H1 (cell line): ENCODE results near the gene CYP4F3. TPM values are rescaled to one million over a fixed set of nuclear protein-coding genes. Genes with fewer than 3 reads are reported as not detected.

ENCODE experiments used
- CTCF ChIA-PET: fragments of 300-600 bp; sonication (Branson Sonifier 250); formaldehyde crosslinking; loops from one replicate; lab custom pipeline; 2021; ENCODE audit not compliant: partially characterized antibody; lab: Charles Lee
- POLR2A ChIA-PET: fragments of 300-600 bp; sonication (Branson Sonifier 250); formaldehyde crosslinking; loops from one replicate; lab custom pipeline; 2021; ENCODE audit warnings: inconsistent platforms; ENCODE audit not compliant: partially characterized antibody; lab: Charles Lee
- DNase-seq, 2 experiments: peaks; one replicate each; pipeline versions ENCODE4 v3.0.0 to v3.0.0-alpha.2; 2010 to 2022; ENCODE audit warnings: low spot score in 2 of 2, low read depth in 1 of 2, mixed read lengths in 1 of 2
- FAIRE-seq: peaks from 2 replicates; lab custom pipeline; 2011; peaks lifted over from hg19 to GRCh38; lab: Jason Lieb, UNC
- H2AFZ ChIP-seq: 2 replicates; pipeline ENCODE4 v1.8.1; 2012; ENCODE audit warnings: low read length, inconsistent platforms
- H2AK5ac ChIP-seq: 2 replicates; pipeline ENCODE4 v1.6.1; 2013; ENCODE audit warnings: low read depth, low read length
- H2BK120ac ChIP-seq: replicated peaks from 2 replicates; pipeline ENCODE3; 2013; ENCODE audit warnings: low read depth, low read length, inconsistent platforms
- H2BK12ac ChIP-seq: 2 replicates; pipeline ENCODE4 v1.6.1; 2013; ENCODE audit warnings: low read depth, low read length
- H2BK15ac ChIP-seq: 2 replicates; pipeline ENCODE4 v1.6.1; 2013; ENCODE audit warnings: low read length
- H2BK20ac ChIP-seq: 2 replicates; pipeline ENCODE4 v1.6.1; 2013; ENCODE audit warnings: low read length
- H2BK5ac ChIP-seq: 2 replicates; pipeline ENCODE4 v1.6.1; 2013; ENCODE audit warnings: low read depth, low read length
- H3K14ac ChIP-seq: 2 replicates; pipeline ENCODE4 v1.6.1; 2013; ENCODE audit warnings: inconsistent platforms; ENCODE audit not compliant: insufficient read length
- H3K18ac ChIP-seq: 2 replicates; pipeline ENCODE4 v1.6.1; 2013; ENCODE audit warnings: low read length; ENCODE audit errors: extremely low read depth
- H3K23ac ChIP-seq: 2 replicates; pipeline ENCODE4 v1.6.1; 2013; ENCODE audit warnings: inconsistent platforms; ENCODE audit not compliant: insufficient read length
- H3K23me2 ChIP-seq: 2 replicates; pipeline ENCODE4 v1.6.1; 2013; ENCODE audit warnings: low read depth, low read length
- H3K27ac ChIP-seq: 2 replicates; pipeline ENCODE4 v1.6.1; 2011; ENCODE audit warnings: low read depth, low read length, inconsistent platforms
- H3K27me3 ChIP-seq, 4 experiments: replicated peaks in 1 of 4; 1 replicate in 1 of 4; 2 replicates in 3 of 4; pipeline versions ENCODE4 v1.6.1 to v1.8.1; 2011 to 2013; ENCODE audit warnings: low read length in 3 of 4, mild to moderate bottlenecking in 3 of 4, inconsistent platforms in 2 of 4, mixed read lengths in 2 of 4, moderate library complexity in 1 of 4; ENCODE audit not compliant: control insufficient read depth in 3 of 4, insufficient read depth in 3 of 4; ENCODE audit errors: extremely low read depth in 1 of 4
- H3K36me3 ChIP-seq, 4 experiments: 2 replicates each; pipeline versions ENCODE4 v1.6.1 to v1.8.1; 2011 to 2013; ENCODE audit warnings: mild to moderate bottlenecking in 4 of 4, low read length in 3 of 4, moderate library complexity in 2 of 4, control low read depth in 1 of 4, inconsistent platforms in 1 of 4; ENCODE audit not compliant: insufficient read depth in 4 of 4, control insufficient read depth in 2 of 4
- H3K4ac ChIP-seq: replicated peaks from 2 replicates; pipeline ENCODE3; 2013; ENCODE audit warnings: low read length, low read depth, mixed read lengths, inconsistent platforms; ENCODE audit not compliant: insufficient read length
- H3K4me1 ChIP-seq, 4 experiments: replicated peaks in 1 of 4; 1 replicate in 1 of 4; 2 replicates in 3 of 4; pipeline versions ENCODE4 v1.6.1 to v1.8.1; 2011 to 2013; ENCODE audit warnings: low read length in 3 of 4, inconsistent platforms in 2 of 4, mixed read lengths in 1 of 4; ENCODE audit not compliant: insufficient read depth in 4 of 4, control insufficient read depth in 3 of 4
- H3K4me2 ChIP-seq, 2 experiments: 2 replicates each; pipeline versions ENCODE4 v1.6.1 to v1.8.1; 2011 to 2013; ENCODE audit warnings: low read depth in 2 of 2, low read length in 2 of 2, control low read depth in 1 of 2, inconsistent platforms in 1 of 2, mild to moderate bottlenecking in 1 of 2; ENCODE audit not compliant: insufficient read depth in 1 of 2
- H3K4me3 ChIP-seq, 4 experiments: fragments of 200-600, 300-600 bp in 1 of 4; sonication (generic), shearing (Covaris generic), sonication (Bioruptor Twin) in 1 of 4; 2 replicates each; pipeline versions ENCODE4 v1.5.1 to v1.8.1; 2011 to 2016; ENCODE audit warnings: low read length in 4 of 4, low read depth in 3 of 4, control low read depth in 2 of 4, inconsistent platforms in 2 of 4, mild to moderate bottlenecking in 2 of 4, mixed read lengths in 1 of 4, moderate library complexity in 1 of 4; ENCODE audit not compliant: insufficient read depth in 2 of 4; ENCODE audit errors: extremely low read depth in 1 of 4
- H3K56ac ChIP-seq: replicated peaks from 2 replicates; pipeline ENCODE3; 2013; ENCODE audit warnings: low read depth, mild to moderate bottlenecking, mixed read lengths, low read length, inconsistent platforms; ENCODE audit not compliant: insufficient read length
- H3K79me1 ChIP-seq: 2 replicates; pipeline ENCODE4 v1.6.1; 2013; ENCODE audit warnings: low read depth, low read length, control low read depth
- H3K79me2 ChIP-seq, 2 experiments: 2 replicates each; pipeline versions ENCODE4 v1.6.1 to v1.8.1; 2012 to 2013; ENCODE audit warnings: low read length in 2 of 2, mild to moderate bottlenecking in 2 of 2, inconsistent platforms in 1 of 2; ENCODE audit not compliant: insufficient read depth in 2 of 2, control insufficient read depth in 1 of 2
- H3K9ac ChIP-seq, 4 experiments: replicated peaks in 1 of 4; 1 replicate in 1 of 4; 2 replicates in 3 of 4; pipeline versions ENCODE4 v1.6.1 to v1.8.1; 2011 to 2013; ENCODE audit warnings: low read depth in 3 of 4, low read length in 3 of 4, control low read depth in 2 of 4, mild to moderate bottlenecking in 2 of 4, moderate library complexity in 2 of 4, inconsistent platforms in 1 of 4; ENCODE audit errors: extremely low read depth in 1 of 4
- H3K9me3 ChIP-seq, 2 experiments: 2 replicates each; pipeline versions ENCODE4 v1.6.1 to v1.8.1; 2012 to 2013; ENCODE audit warnings: mild to moderate bottlenecking in 2 of 2, moderate library complexity in 2 of 2, control low read depth in 1 of 2, inconsistent platforms in 1 of 2, low read depth in 1 of 2, low read length in 1 of 2, mixed read lengths in 1 of 2; ENCODE audit not compliant: insufficient read depth in 2 of 2
- H4K20me1 ChIP-seq, 2 experiments: replicated peaks in 1 of 2; 2 replicates each; pipeline versions ENCODE3 to v1.8.1; 2011 to 2013; ENCODE audit warnings: inconsistent platforms in 2 of 2, low read length in 2 of 2, mild to moderate bottlenecking in 1 of 2; ENCODE audit not compliant: insufficient read depth in 2 of 2, control insufficient read depth in 1 of 2
- H4K5ac ChIP-seq: 2 replicates; pipeline ENCODE4 v1.6.1; 2013; ENCODE audit warnings: low read length, low read depth, mixed read lengths, inconsistent platforms; ENCODE audit not compliant: insufficient read length
- H4K8ac ChIP-seq: 2 replicates; pipeline ENCODE4 v1.8.0; 2013; ENCODE audit warnings: mild to moderate bottlenecking, moderate library complexity, low read length, inconsistent platforms; ENCODE audit not compliant: insufficient read depth; ENCODE audit errors: extremely low read depth
- H4K91ac ChIP-seq: replicated peaks from 2 replicates; pipeline ENCODE3; 2013; ENCODE audit warnings: low read length, mixed read lengths, inconsistent platforms; ENCODE audit not compliant: insufficient read length
- TCF12 ChIP-seq: IDR thresholded peaks from 2 replicates; pipeline ENCODE4 v1.6.1; 2011; ENCODE audit warnings: low read depth, mild to moderate bottlenecking, low read length
- whole genome bisulfite sequencing, 2 experiments: shearing (Covaris generic) in 1 of 2; methylation state at CpG; one replicate each; pipeline versions ENCODE4 v1.1.6 to v1.1.7; 2013 to 2015; ENCODE audit warnings: low lambda C conversion rate in 2 of 2, mixed read lengths in 2 of 2, inconsistent platforms in 1 of 2, low coverage in 1 of 2, missing lambda C conversion rate in 1 of 2; ENCODE audit not compliant: insufficient replicate concordance in 2 of 2, insufficient coverage in 1 of 2, insufficient read length in 1 of 2; ENCODE audit errors: extremely low coverage in 1 of 2, missing lambda C conversion rate in 1 of 2; 5-methylcytosine and 5-hydroxymethylcytosine counted together
- polyA plus RNA-seq, 7 experiments: library from polyadenylated mRNA; depleted of rRNA in 3 of 7; stranded (reverse) in 5 of 7; unstranded in 2 of 7; fragments of >200 nt in 5 of 7; fragments of 200-250 nt in 2 of 7; gene quantifications; 1 replicate in 5 of 7; 2 replicates in 1 of 7; 4 replicates in 1 of 7; pipeline versions ENCODE4 v1.2.1 to v1.2.3, GENCODE V29; 2011 to 2013; ENCODE audit warnings: missing spikeins in 2 of 7, mixed read lengths in 2 of 7
- total RNA-seq: library from RNA; stranded (reverse); fragmentation: NEBNext Ultra II Directional; extraction: Animal tissue kit (Norgen Biotek cat#: 25700); gene quantifications from 2 replicates; pipeline ENCODE4 v1.2.1, GENCODE V29; 2021

CYP4F3 gene
- total and polyA plus RNA-seq, 2 of the 8 experiments (the other 6 are each of a cell fraction or from before 2014, with no cell fraction given) = not detected

GRCh38 chr19:15683411-15683810 lies 42.7 kb downstream of the CYP4F3 start:
- POLR2A ChIA-PET = no interaction called here
- no peak for TF ChIP-seq TCF12

More at GRCh38 chr19:15683411-15683810, 42.7 kb downstream of the CYP4F3 start:
- peaks cover 87 to 95% of the 10 kb centered on the region in 2 experiments for H3K9me3 ChIP-seq
- no peaks in the 10 kb centered on the region for H3K4me1 ChIP-seq
- no peak overlapping the region for H2BK12ac ChIP-seq
- H3K4ac ChIP-seq = no peak overlapping the region
- no peak overlapping the region for H3K56ac ChIP-seq
- CTCF ChIA-PET = no interaction called here
- DNase-seq (no peak), FAIRE-seq (no peak)
- no peak overlapping the region for H3K14ac ChIP-seq
- H3K79me2 ChIP-seq = no peaks in the 10 kb centered on the region
- no peak overlapping the region for H4K5ac ChIP-seq
- no peak overlapping the region for H3K23ac ChIP-seq
- H3K4me2 ChIP-seq = no peak overlapping the region
- H2AFZ ChIP-seq = no peak overlapping the region
- no peak overlapping the region for H4K8ac ChIP-seq
- no peak overlapping the region for H2BK120ac ChIP-seq
- no peak overlapping the region for H3K9ac ChIP-seq
- no peaks in the 10 kb centered on the region for H3K23me2 ChIP-seq
- no peak overlapping the region for H3K27ac ChIP-seq
- H2BK5ac ChIP-seq = no peak overlapping the region
- no peak overlapping the region for H2AK5ac ChIP-seq
- H3K18ac ChIP-seq = no peak overlapping the region
- no peaks in the 10 kb centered on the region for H3K36me3 ChIP-seq
- no peaks in the 10 kb centered on the region for H3K27me3 ChIP-seq
- H4K20me1 ChIP-seq = no peaks in the 10 kb centered on the region
- no peak overlapping the region for H3K4me3 ChIP-seq
- H3K79me1 ChIP-seq = no peaks in the 10 kb centered on the region
- H2BK20ac ChIP-seq = no peak overlapping the region
- H2BK15ac ChIP-seq = no peak overlapping the region
- no peak overlapping the region for H4K91ac ChIP-seq
- WGBS, 2 experiments = 79% methylated on average over 10 of the region's 10 CpGs; no CpG with 5 or more reads in 1 of the 2 experiments
